Measurements from ENCODE around the gene RNF222. TPM values are rescaled to one million over a fixed set of nuclear protein-coding genes. Genes with fewer than 3 reads are reported as not detected.

The RNF222 gene
- total and polyA plus RNA-seq, 2 donors (not counting 1 experiment from before 2014, with no cell fraction given): not detected

GRCh38 chr17:8412089-8412488, 14.5 kb upstream of the RNF222 start:
- Histone ChIP-seq H2AFZ (ENCODE audit: low read length) (no peak overlapping the region), H3K4me2 (ENCODE audit: extremely low read depth, insufficient read depth, low read length) (no peak overlapping the region), H3K27ac (ENCODE audit: insufficient read depth, low read length) (no peak overlapping the region), H3K36me3 (ENCODE audit: control insufficient read depth, insufficient read depth, low read length) (no peaks in the 10 kb centered on the region), H3K27me3 (ENCODE audit: control insufficient read depth, insufficient read depth, low read length) (peaks cover 2% of the 10 kb centered on the region), H3K79me2 (ENCODE audit: control insufficient read depth, insufficient read depth, low read length) (no peaks in the 10 kb centered on the region), H3K9ac (ENCODE audit: insufficient read depth, low read length) (no peak overlapping the region), H3K4me1 (ENCODE audit: control insufficient read depth, extremely low read depth, insufficient read depth, low read length) (peaks cover 2% of the 10 kb centered on the region), H3K4me3 (replicated peaks in 1 of 4; ENCODE audit: control extremely low read depth in 1 of 4, insufficient read depth in 1 of 4, low read depth in 3 of 4, low read length in 4 of 4) (no peak overlapping the region), H4K20me1 (ENCODE audit: control insufficient read depth, extremely low read depth, insufficient read depth, low read length) (no peaks in the 10 kb centered on the region), H3K9me3 (ENCODE audit: control insufficient read depth, insufficient read depth, low read depth, low read length) (no peaks in the 10 kb centered on the region)
- DNase-seq (ENCODE audit: low read depth in 2 of 2): no peak
- TF ChIP-seq EZH2 (IDR thresholded peaks at IDR 0.05; ENCODE audit: low read length, missing control alignments) (no peak), CTCF (conservative IDR thresholded peaks at IDR 0.05 in 1 of 2, IDR thresholded peaks at IDR 0.05 in 1 of 2; ENCODE audit: low read depth in 1 of 2, low read length in 2 of 2) (no peak)

GRCh38 chr17:8410883-8411238, 13.2 kb upstream of the RNF222 start:
- Histone ChIP-seq H3K4me2 (ENCODE audit: extremely low read depth, insufficient read depth, low read length) (no peak overlapping the region), H3K79me2 (ENCODE audit: control insufficient read depth, insufficient read depth, low read length) (no peaks in the 10 kb centered on the region), H4K20me1 (ENCODE audit: control insufficient read depth, extremely low read depth, insufficient read depth, low read length) (no peaks in the 10 kb centered on the region), H2AFZ (ENCODE audit: low read length) (no peak overlapping the region), H3K27ac (ENCODE audit: insufficient read depth, low read length) (no peak overlapping the region), H3K27me3 (ENCODE audit: control insufficient read depth, insufficient read depth, low read length) (no peaks in the 10 kb centered on the region), H3K9ac (ENCODE audit: insufficient read depth, low read length) (no peak overlapping the region), H3K4me1 (ENCODE audit: control insufficient read depth, extremely low read depth, insufficient read depth, low read length) (peaks cover 2% of the 10 kb centered on the region), H3K36me3 (ENCODE audit: control insufficient read depth, insufficient read depth, low read length) (no peaks in the 10 kb centered on the region), H3K9me3 (ENCODE audit: control insufficient read depth, insufficient read depth, low read depth, low read length) (no peaks in the 10 kb centered on the region), H3K4me3 (replicated peaks in 1 of 4; ENCODE audit: control extremely low read depth in 1 of 4, insufficient read depth in 1 of 4, low read depth in 3 of 4, low read length in 4 of 4) (no peak overlapping the region)
- DNase-seq (ENCODE audit: low read depth in 2 of 2): no peak
- TF ChIP-seq EZH2 (IDR thresholded peaks at IDR 0.05; ENCODE audit: low read length, missing control alignments) (no peak), CTCF (conservative IDR thresholded peaks at IDR 0.05 in 1 of 2, IDR thresholded peaks at IDR 0.05 in 1 of 2; ENCODE audit: low read depth in 1 of 2, low read length in 2 of 2) (no peak)

DNA sequence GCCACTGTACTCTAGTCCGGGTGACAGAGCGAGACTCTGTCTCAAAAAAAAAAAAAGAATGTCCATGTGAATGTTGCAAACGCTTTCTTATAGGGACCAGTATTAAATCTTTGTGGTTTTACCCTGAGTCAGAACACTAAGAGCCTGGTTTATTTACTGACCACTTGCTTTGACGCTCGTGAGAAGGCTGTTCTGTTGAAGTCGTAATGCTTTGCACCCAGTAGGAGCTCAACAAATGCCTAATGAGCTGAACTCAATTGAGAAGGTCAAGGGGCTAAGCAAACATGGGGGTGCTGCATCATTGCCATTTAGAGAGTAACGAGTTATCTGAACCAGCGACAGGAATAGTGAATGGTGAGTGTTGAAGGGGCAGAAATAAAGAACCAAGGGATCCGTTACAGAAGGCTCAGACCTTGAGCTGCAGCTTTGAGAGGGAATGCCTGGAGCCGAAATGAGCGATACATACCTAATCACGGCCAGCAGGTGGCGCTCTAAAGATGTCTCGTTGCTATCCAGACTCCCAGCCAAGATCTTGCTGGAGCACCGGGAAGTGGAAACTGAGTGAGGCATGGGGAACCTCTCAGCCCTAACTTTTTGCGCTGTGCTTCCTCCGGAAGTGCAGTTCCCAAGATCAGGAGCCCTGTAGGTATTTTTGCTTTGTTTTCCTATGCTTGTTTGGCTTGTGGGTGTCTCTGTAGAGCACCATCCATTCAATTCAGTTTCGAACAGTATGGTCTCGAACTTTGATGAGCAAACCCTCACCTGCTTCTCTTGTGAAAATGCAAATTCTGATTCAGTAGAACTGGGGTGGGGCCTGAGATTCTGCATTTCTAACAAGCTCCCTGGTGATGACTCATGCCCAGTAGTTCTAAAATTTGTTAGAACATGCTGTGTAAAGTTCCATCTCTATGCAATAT, 12.6 kb upstream of the RNF222 start:
- DNase-seq (ENCODE audit: low read depth in 2 of 2): peak; percentile 68 to 87
- H3K9me3 ChIP-seq (ENCODE audit: control insufficient read depth, insufficient read depth, low read depth, low read length): no peaks in the 10 kb centered on the region
- H3K4me3 ChIP-seq (replicated peaks in 1 of 4; ENCODE audit: control extremely low read depth in 1 of 4, insufficient read depth in 1 of 4, low read depth in 3 of 4, low read length in 4 of 4): no peak overlapping the region
- H3K79me2 ChIP-seq (ENCODE audit: control insufficient read depth, insufficient read depth, low read length): no peaks in the 10 kb centered on the region
- H2AFZ ChIP-seq (ENCODE audit: low read length): no peak overlapping the region
- H3K4me1 ChIP-seq (ENCODE audit: control insufficient read depth, extremely low read depth, insufficient read depth, low read length): peaks cover 2% of the 10 kb centered on the region
- H3K27ac ChIP-seq (ENCODE audit: insufficient read depth, low read length): no peak overlapping the region
- no peak overlapping the region for H3K9ac ChIP-seq (ENCODE audit: insufficient read depth, low read length)
- no peaks in the 10 kb centered on the region for H4K20me1 ChIP-seq (ENCODE audit: control insufficient read depth, extremely low read depth, insufficient read depth, low read length)
- no peaks in the 10 kb centered on the region for H3K36me3 ChIP-seq (ENCODE audit: control insufficient read depth, insufficient read depth, low read length)
- H3K4me2 ChIP-seq (ENCODE audit: extremely low read depth, insufficient read depth, low read length): peak overlapping the region; percentile 48
- TF ChIP-seq CTCF (conservative IDR thresholded peaks at IDR 0.05 in 1 of 2, IDR thresholded peaks at IDR 0.05 in 1 of 2; ENCODE audit: low read depth in 1 of 2, low read length in 2 of 2) (peak; percentile 83), EZH2 (IDR thresholded peaks at IDR 0.05; ENCODE audit: low read length, missing control alignments) (no peak)
- H3K27me3 ChIP-seq (ENCODE audit: control insufficient read depth, insufficient read depth, low read length): no peaks in the 10 kb centered on the region

All from fibroblast of lung (primary cell).